Gastroesophageal sphincter (tissue), 3 donors: Measurements from ENCODE around the gene CIPC.

Source experiments
- CTCF ChIP-seq, 4 experiments: fragments of 200-600 bp in 2 of 4; fragments of 450-650 bp in 2 of 4; sonication (generic) in 1 of 4; IDR thresholded peaks; one replicate each; pipeline ENCODE4 v1.5.1; 2017 to 2019; ENCODE audit warnings: antibody characterized with exemption in 4 of 4, mild to moderate bottlenecking in 2 of 4, moderate library complexity in 2 of 4
- EP300 ChIP-seq: sonication (generic); formaldehyde crosslinking; IDR thresholded peaks from one replicate; pipeline ENCODE4 v1.6.1; 2017; ENCODE audit warnings: antibody characterized with exemption, mild to moderate bottlenecking
- POLR2A ChIP-seq, 2 donors: fragments of 450-650 bp; IDR thresholded peaks; one replicate each; pipeline ENCODE4 v1.6.1; 2017; ENCODE audit warnings: antibody characterized with exemption in 2 of 2, mild to moderate bottlenecking in 2 of 2, moderate library complexity in 1 of 2

GRCh38 chr14:77084985-77085384, 13.1 kb upstream of the CIPC start:
- TF ChIP-seq CTCF (IDR thresholded peaks at IDR 0.05) = no peak
- TF ChIP-seq EP300 = no peak
- TF ChIP-seq POLR2A (IDR thresholded peaks at IDR 0.05) = no peak
